GM10847 (cell line): ENCODE measurements around the gene MICAL3.

Experiments
- POLR2A ChIP-seq: IDR thresholded peaks from 2 replicates; pipeline ENCODE4 v1.6.1; 2011; ENCODE audit not compliant: insufficient read length; ENCODE audit errors: extremely low read depth

Gene MICAL3

DNA sequence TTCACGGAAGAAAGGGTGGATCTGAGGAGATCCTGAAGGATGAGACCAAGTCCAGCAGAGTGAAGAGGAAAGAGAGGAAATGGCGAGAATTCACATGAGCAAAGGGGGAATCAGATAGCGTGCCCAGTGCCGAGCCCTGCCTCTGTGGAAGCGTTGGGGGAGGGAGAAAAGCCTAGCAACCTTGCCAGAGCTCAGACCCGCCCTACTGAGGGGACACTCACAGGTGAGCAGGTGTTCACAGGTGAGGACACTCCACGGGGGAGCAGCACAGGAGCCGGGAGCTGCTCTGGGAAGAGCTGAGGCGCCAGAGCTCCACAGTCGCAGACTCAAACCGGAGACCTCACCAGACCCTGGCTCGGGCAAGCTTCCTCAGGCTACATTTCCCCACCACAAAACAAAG is 56.2 kb downstream of the MICAL3 start:
- no peak for TF ChIP-seq POLR2A

DNA sequence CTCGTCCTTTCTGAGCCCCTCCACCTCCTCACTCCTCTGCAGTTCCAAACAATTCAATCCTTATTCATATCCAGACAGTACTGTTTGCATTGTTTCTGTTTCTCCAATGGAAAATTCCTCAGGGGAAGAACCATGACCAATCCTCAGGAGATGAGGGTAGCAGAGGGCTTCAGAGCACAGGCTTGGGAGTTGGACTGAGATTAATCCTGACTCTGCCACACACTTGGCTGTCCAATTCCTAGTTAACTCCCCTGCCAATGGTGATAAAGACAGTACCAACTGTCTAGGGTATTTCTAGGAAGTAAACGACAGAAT is 58.0 kb downstream of the MICAL3 start:
- no peak for TF ChIP-seq POLR2A

DNA sequence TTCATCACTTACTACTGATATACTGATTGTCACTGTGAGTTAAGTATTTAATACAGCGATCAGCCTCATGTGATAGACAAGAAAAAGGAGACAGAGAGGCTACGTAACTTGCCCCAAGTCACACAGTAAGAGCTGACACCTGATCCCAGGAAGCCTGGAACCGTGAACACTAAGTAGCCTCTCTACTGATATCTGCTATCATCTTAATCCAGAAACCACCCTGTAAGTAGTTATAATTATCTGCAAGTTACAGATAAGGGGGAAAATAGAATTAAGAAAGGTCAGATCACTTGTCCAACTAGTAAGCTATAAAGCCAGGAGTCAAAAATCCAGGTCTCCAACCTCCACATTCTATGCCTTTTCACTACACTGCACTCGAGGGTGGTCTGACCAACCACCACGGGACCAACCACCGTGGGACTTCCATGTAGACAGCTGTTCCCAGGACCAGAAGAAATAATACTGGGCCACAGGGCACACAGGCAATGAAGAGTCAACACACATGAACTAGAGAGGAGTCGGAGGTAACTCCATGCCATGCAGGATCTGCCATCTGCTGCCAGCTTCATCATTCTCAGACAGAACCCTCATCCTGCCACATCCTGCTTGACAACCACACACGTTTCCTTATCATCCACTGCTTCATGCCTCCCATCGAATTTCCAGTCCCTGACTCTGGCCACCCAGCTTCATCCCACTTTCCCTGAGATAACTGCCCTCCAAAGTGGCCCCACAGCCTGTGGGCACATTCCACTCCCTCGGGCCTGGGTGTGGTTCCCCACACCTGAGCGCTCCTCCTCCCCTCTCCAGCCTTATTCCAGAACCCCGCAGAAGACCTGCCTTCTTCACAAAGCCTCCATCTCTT is 58.6 kb downstream of the MICAL3 start:
- TF ChIP-seq POLR2A = no peak

DNA sequence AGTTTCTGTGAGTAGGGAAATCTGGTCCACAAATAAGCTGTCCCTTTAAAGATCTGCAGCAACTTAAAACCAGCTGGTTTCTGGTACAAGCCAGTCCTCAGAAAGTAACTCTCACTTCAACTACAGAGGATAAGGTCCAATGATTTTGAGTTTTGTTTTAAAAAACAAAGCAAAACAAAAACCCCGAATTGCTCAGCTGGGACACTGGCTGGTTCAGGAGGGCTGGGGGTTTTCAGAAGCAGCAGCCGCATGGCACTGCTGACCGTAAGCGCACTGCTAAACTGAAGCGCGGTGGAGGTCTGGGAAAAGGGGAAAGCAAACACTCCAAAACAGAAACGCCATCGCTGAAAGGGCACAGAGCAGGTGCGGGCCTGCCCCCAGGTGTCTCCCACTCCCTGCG is 59.7 kb downstream of the MICAL3 start:
- no peak for TF ChIP-seq POLR2A

DNA sequence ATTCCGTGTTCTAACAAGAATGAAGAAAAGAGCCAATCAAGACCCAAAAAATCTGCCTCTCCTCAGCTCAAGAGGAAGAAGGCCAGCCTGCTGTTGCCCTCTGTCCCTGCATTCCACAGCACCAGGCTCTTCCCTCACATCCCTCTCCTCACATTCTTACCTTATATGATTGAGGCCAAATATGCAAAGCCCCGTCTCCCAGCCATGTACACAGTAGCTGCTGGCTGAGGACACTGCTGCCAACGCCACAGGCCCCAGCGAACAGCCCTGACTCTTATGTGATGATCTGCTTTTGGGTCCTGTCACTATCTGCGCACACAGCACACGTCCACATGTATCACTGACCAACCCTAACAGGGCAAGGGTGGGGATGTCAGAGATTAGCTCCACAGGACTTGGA is 60.2 kb downstream of the MICAL3 start:
- TF ChIP-seq POLR2A = no peak

DNA sequence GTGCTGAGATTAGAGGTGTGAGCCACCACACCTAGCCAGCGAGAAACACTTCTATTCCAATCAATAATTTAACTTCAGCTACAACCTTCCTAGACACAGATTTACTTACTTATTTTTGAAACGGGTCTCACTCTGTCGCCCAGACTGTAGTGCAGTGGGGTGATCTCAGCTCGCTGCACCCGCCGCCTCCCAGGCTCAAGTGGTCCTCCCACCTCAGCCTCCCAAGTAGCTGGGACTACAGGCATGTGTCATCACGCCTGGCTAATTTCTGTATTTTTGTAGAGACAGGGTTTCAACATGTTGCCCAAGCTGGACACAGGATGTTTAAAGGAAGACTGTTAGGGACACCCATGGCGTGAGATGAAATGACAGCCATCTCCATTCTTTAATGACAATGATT is 61.3 kb downstream of the MICAL3 start:
- no peak for TF ChIP-seq POLR2A

DNA sequence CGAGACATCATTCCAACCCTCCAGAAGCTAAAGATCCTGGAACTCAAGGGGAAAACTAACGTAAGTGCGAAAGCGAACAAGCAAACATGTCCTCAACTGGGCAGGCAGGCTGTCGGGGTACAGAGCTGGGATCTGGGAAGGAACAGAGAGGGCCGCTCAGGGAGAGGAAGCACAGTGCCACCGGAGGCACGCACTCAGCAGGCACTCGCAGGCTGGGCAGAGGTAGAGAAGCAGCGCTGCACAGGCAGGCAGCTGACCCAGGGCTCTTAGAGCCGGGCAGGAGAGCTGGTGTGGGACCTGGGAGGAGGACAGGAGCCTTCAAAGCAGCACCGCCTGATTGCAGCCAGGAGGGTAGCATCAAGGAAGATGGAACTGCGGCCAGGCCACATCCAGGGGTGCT is 62.2 kb downstream of the MICAL3 start:
- TF ChIP-seq POLR2A = no peak

DNA sequence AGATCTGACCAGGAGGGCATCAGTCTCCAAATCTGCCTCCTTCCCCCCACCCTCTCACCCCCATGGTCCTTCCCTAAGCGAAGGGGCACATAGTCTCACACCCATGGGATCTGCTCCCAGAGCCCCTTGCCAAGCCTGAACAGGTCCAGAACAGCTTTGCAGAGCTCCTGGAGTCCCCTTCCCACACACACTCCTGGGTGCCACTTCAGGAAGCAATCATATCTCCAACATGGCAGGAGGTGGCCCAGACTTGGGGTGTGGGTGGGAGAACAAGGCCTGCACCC is 63.0 kb downstream of the MICAL3 start:
- TF ChIP-seq POLR2A = no peak

DNA sequence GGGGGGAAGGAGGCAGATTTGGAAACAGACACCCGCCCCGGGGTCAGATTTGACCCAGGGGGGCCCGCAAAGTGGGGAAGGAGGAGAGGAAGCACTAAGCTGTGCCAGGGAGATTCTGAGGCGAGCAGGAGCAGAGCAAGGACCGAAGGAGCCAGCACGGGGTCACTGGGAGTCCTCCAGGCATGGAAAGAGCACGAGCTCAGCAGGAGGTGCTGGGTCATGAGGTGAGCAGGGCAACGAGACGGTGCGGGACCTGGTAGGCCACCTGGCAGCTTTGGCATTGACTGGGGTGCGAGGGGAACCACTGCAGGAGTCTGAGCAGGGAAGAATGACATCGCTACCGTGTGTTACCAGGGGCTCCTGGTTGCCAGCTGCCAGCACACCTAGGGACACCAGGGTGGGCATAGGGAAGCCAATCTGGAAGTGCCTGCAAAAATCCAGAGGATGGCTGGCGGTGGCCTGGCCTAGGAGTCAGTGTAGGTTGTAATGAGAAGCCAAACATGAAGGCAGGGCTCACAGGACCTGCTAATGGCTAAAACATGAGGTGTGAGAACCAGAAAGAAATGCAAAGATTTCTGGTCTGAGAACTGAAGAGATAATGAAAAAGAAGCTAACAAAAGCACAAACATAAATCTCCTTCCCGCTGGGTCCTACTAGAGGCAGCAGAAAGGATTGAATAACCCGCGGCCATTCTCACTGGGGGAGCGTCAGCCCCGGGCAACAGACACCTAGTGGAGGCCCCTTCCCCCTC is 63.5 kb downstream of the MICAL3 start:
- TF ChIP-seq POLR2A = no peak

DNA sequence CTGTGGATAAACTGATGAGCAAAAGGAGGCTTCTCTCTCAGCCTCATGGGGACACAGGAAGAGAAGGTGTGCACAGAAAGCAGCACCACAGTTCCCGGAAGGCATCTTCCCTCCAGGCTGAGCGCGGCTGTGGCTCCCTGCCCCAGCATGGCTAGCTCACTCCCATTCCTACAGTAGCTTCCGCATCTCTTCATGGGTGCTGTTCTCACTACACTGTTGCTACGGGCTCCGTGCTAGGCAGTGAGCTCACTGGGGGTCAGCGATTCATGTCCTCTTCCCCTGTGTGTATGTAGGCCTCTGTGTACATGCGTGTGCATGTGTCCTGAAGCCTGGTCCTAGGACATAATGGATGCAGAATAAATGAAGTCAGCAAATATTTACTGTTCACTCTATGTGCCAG is 64.3 kb downstream of the MICAL3 start:
- no peak for TF ChIP-seq POLR2A

DNA sequence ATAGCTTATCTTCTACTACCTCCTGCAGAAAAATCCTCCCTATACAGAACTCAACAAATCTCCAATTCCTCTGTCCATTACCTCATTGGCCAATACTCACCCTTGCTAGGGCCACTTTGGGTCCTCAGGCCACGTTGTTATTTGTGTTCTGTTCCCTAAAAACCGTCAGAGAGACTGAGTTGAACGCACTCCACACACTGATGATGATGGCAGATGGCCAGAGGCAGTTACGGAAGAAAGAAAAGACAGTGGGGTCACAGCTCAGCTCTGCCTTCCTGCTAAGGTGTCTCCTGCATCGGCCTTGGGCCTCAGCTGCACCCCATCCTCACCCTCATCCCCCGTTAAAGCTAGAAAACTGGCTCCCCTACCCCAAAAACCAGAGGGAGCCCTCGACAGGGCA is 66.2 kb downstream of the MICAL3 start:
- no peak for TF ChIP-seq POLR2A

DNA sequence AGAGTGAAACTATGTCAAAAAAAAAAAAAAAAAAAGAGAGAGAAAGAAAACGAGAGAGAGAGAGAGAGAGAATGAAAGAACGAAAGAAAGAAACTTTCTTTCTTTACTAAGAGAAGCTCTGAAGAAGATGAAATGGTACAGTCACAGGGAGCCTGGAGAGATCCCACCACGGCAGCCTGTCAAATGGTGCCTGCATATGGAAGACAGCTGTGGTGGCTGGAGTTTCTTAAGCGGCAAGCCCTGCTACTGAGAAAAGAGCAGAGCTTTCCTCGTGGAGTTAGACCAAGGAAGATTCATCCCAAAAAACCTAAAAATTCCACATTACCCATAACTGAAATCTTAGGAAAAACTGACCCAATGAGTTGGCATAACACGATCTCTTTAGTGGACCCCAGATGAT is 66.7 kb downstream of the MICAL3 start:
- TF ChIP-seq POLR2A = no peak

DNA sequence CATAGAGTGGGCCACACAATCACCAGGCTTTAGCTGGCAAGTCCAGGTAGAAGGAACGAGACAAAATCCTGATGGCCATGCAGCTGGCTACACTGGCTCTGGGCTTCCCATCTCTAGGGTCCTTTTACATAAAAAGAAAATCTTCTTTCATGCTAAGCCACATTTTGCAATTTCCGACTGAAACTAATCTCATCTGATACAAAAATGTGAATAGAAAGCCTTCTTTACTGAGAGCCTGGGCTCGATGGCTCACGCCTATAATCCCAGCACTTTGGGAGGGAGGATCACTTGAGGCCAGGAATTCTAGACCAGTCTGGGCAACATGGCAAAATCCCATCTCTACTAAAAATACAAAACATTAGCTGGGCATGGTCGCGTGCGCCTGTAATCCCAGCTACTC is 67.2 kb downstream of the MICAL3 start:
- no peak for TF ChIP-seq POLR2A

DNA sequence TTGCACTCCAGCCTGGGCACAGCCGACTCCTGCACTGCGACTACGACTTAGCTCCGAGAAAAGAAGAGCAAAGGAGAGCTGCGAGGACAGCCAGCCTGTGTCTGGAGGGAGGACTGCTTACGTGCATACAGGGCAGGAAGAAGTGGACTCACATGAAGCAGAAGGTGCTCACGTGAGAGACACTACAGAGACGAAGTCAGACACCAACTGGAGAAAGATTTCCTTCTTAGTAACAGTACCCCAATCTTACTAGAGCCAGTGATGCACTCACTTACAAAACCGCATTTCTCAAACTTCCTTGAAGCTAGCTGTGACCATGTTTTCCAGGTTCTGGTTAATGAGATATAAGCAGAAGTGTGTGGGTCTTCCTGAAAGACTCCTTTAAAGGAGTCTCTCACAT is 67.7 kb downstream of the MICAL3 start:
- TF ChIP-seq POLR2A = no peak

DNA sequence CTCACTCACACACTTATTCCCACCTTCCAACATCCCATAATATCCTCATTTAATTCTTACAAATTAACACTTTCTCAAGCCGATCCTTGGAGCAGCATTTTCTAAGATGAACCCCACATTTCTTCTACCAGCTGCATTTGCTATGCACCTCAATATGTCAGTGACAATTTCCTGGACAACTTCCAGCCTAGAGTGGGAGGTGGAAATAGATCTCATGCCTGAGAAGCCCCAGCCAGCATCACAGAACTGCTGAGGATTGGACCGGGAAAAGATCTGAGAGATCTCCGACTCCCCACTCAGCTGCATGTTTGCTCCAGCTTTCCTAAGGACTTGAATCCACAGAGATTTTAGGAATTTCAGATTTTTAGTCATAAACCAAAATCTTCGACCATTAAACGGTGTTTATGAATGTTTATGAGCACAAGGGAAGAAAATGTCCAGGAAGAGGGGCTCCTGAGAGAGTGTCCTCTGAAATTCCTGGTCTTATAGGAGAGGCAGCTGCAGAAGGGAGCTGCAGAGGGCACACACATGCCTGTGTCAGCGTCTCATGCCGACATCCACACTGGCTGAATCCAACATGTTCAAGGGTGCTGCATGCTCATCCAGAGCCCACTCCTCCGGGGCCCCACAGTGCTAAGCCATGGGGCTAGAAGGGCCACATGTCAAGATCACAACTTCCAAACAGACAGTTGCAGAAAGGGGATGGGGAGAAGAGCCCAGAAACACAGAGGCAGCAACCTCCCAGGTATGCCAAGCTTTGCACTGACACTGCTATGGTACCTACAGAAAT is 68.6 kb downstream of the MICAL3 start:
- no peak for TF ChIP-seq POLR2A
